Germinal center (tissue), 1 donor: ENCODE measurements around the gene SMNDC1.
"Not testable (repeated sequence)": the region's sequence is repeated elsewhere in the genome, so short reads cannot be mapped to it uniquely, and the experiment has no call there.

ENCODE experiments used
- DNase-seq: peaks from one replicate; pipeline ENCODE4 v3.0.0; 2012; ENCODE audit warnings: mixed read lengths, low spot score

The SMNDC1 gene

DNA sequence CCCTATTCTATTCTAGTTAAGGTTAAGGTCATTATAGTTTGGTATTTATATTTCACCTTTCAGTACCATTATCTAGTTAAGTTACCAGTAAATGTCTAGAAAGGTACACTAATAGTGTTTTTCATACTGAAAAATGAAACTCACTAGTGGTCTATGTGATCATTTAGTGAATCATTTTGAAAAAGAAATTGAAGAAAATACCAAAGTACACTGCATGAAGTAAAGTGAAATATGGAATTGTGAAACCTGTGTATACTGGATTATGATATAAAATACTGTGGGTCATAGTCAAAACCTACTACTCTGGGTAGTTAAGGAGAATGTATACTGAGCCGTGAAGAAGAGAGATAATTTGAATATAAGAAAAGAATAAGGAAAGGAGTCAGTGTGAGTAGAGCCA is 53.3 kb downstream of the SMNDC1 start:
- not testable (repeated sequence) for DNase-seq

DNA sequence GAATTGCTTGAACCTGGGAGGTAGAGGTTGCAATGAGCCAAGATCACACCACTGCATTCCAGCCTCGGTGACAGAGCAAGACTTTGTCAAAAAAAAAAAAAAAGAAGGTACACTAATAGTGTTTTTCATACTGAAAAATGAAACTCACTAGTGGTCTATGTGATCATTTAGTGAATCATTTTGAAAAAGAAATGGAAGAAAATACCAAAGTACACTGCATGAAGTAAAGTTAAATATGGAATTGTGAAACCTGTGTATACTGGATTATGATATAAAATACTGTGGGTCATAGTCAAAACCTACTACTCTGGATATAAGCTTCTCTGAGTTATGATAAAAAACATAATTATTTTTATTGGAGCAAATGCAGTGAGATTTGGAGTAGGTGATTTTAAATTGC is 55.2 kb downstream of the SMNDC1 start:
- DNase-seq: not testable (repeated sequence)

DNA sequence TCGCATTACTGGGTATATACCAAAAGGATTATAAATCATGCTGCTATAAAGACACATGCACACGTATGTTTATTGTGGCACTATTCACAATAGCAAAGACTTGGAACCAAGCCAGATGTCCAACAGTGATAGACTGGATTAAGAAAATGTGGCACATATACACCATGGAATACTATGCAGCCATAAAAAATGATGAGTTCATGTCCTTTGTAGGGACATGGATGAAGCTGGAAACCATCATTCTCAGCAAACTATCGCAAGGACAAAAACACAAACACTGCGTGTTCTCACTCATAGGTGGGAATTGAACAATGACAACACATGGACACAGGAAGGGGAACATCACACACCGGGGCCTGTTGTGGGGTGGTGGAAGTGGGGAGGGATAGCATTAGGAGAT is 56.9 kb downstream of the SMNDC1 start:
- not testable (repeated sequence) for DNase-seq

DNA sequence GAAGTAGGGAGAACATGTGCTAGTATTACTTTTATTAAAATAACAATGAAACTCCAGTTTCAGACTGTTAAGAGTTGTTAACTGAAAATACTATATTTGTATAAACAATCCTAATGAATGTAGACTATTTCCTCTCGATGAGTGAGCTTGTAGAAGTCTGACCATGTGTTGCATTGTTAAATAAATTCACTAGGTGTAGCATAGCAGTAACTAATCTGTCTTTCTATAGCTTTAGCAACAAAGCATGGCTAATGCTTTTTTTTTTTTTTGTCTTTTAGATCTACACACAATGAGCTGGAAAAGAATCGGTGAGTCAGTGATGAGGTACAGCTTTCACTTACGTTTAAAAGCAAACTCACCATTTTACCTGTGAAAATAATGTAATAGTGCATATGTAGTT is 60.2 kb downstream of the SMNDC1 start:
- no peak for DNase-seq

DNA sequence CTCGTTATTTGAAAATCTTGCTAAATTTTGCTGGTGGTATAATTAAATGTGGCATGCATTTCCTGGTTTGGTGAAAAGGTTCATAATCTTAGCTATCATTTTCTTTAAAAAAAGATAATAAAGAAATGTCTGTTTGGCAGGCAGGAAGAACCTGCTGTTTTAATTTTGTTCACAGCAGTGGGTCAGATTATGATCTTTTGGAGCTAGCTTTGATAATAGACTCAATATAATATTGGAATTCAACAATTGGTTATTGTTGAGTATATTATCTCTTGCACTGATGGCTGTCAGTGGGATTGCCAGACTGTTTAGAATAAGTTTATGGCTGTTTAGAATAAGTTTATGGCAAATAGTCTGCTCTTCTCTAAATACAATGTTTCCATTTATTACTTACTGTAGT is 62.2 kb downstream of the SMNDC1 start:
- DNase-seq: no peak

DNA sequence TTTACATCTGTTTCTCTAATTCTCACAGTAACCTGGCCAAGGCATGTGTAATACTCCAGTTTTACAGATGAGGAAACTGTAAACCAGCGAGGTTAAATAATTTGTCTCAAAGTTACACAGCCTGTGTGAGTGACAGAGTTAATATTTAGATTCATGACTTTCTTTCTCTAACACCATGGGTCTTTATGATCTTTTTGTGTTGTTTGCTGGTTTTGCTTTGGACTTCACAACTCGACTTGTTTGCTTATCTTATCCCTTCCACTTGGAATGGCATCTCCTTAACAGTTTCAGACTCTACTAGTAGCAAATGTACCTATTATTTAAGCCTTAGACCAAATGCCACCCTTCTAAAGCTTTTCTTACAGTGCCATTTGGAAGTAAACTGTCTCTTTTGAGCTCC is 62.9 kb downstream of the SMNDC1 start:
- no peak for DNase-seq

DNA sequence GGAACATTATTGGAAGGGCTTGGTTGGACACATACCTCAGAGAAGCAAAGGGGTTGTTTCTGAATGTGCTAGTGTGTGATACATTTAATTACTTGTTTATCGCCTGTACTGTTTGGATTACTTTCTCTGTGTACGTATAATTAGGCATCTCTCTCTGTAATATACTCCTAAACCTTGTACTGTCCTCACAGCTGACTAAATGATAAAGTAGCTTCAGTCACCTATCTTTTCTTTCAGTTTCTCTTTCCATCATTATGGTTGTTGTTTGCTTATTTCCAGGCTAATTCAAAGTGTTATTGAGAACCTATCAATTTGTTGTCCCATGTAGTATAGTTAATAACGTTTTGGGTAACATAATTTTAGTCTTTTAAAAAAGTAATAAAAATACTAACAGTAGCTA is 63.3 kb downstream of the SMNDC1 start:
- no peak for DNase-seq
